HepG2 (cell line): ENCODE data around the gene UNC13D. TPM values are rescaled to one million over a fixed set of nuclear protein-coding genes. Genes with fewer than 3 reads are reported as not detected.

Source experiments
- CBFB ChIP-seq: sonication (generic); formaldehyde crosslinking; IDR thresholded peaks from 2 replicates; pipeline ENCODE4 v1.4.0; 2020; ENCODE audit warnings: missing genetic modification reagents
- CC2D1A ChIP-seq: sonication (generic); formaldehyde crosslinking; IDR thresholded peaks from 2 replicates; pipeline ENCODE4 v1.8.1; 2023; ENCODE audit warnings: mild to moderate bottlenecking, missing genetic modification reagents
- CERS6 ChIP-seq: sonication (generic); formaldehyde crosslinking; IDR thresholded peaks from 2 replicates; pipeline ENCODE4 v1.5.0; 2020; ENCODE audit warnings: missing genetic modification reagents
- FOXP4 ChIP-seq: sonication (generic); formaldehyde crosslinking; IDR thresholded peaks from 2 replicates; pipeline ENCODE4 v1.4.0; 2020; ENCODE audit warnings: missing genetic modification reagents
- HHEX ChIP-seq: IDR thresholded peaks from 2 replicates; pipeline ENCODE4 v1.6.1; 2016; ENCODE audit warnings: control low read depth
- JUND ChIP-seq: sonication (generic); formaldehyde crosslinking; IDR thresholded peaks from 2 replicates; pipeline ENCODE4 v1.8.0; 2022; ENCODE audit warnings: mild to moderate bottlenecking, missing genetic modification reagents
- LCORL ChIP-seq, 2 experiments: fragments of 450-650 bp in 1 of 2; sonication (generic) in 1 of 2; formaldehyde crosslinking in 1 of 2; IDR thresholded peaks; 2 replicates each; pipeline versions ENCODE4 v1.5.0 to v1.6.1; 2017 to 2020; ENCODE audit warnings: antibody characterized with exemption in 1 of 2, missing genetic modification reagents in 1 of 2
- PRDM4 ChIP-seq: sonication (generic); formaldehyde crosslinking; IDR thresholded peaks from 2 replicates; pipeline ENCODE4 v1.9.0; 2021; ENCODE audit warnings: missing genetic modification reagents, borderline replicate concordance
- RCOR2 ChIP-seq: IDR thresholded peaks from 2 replicates; pipeline ENCODE4 v1.6.1; 2016; ENCODE audit warnings: missing biosample characterization, missing genetic modification reagents
- SMAD1 ChIP-seq: sonication (generic); formaldehyde crosslinking; IDR thresholded peaks from 2 replicates; pipeline ENCODE4 v1.4.0; 2020; ENCODE audit warnings: missing genetic modification reagents, low read depth, mild to moderate bottlenecking, borderline replicate concordance
- TCF7L2 ChIP-seq: IDR thresholded peaks from 2 replicates; pipeline ENCODE4 v1.6.1; 2011; ENCODE audit warnings: mild to moderate bottlenecking, low read depth, low read length, moderate library complexity
- WIZ ChIP-seq: sonication (generic); formaldehyde crosslinking; IDR thresholded peaks from 2 replicates; pipeline ENCODE4 v1.5.1; 2020; ENCODE audit warnings: mild to moderate bottlenecking, missing genetic modification reagents
- ZFY ChIP-seq: sonication (generic); formaldehyde crosslinking; IDR thresholded peaks from 2 replicates; pipeline ENCODE4 v1.4.0; 2020; ENCODE audit warnings: missing genetic modification reagents
- ZNF18 ChIP-seq: sonication (generic); formaldehyde crosslinking; IDR thresholded peaks from 2 replicates; pipeline ENCODE4 v1.8.0; 2022; ENCODE audit warnings: mild to moderate bottlenecking, missing genetic modification reagents; ENCODE audit not compliant: insufficient replicate concordance
- ZNF24 ChIP-seq: fragments of 450-650 bp; IDR thresholded peaks from 2 replicates; pipeline ENCODE4 v1.6.1; 2017; ENCODE audit warnings: antibody characterized with exemption, mild to moderate bottlenecking
- ZNF335 ChIP-seq: sonication (generic); formaldehyde crosslinking; IDR thresholded peaks from 2 replicates; pipeline ENCODE4 v1.4.0; 2020; ENCODE audit warnings: missing genetic modification reagents
- ZNF558 ChIP-seq: sonication (generic); formaldehyde crosslinking; IDR thresholded peaks from 2 replicates; pipeline ENCODE4 v1.9.0; 2022; ENCODE audit warnings: mild to moderate bottlenecking, missing genetic modification reagents, borderline replicate concordance
- ZNF589 ChIP-seq: sonication (generic); formaldehyde crosslinking; conservative IDR thresholded peaks from 2 replicates; pipeline ENCODE4 v1.8.0; 2022; ENCODE audit warnings: mild to moderate bottlenecking, moderate library complexity, missing genetic modification reagents
- ZNF724P ChIP-seq: sonication (generic); formaldehyde crosslinking; IDR thresholded peaks from 2 replicates; pipeline ENCODE4 v1.8.0; 2022; ENCODE audit warnings: missing genetic modification reagents, borderline replicate concordance
- polyA plus RNA-seq, 8 experiments: library from polyadenylated mRNA; depleted of rRNA in 3 of 8; stranded (reverse) in 7 of 8; unstranded in 1 of 8; fragments of >200 nt; fragmentation: Illumina TruSeq in 4 of 8; extraction: Trizol in 4 of 8; gene quantifications; 2 replicates each; pipeline versions ENCODE4 v1.2.1 to v1.2.3, GENCODE V29; 2011 to 2016; ENCODE audit warnings: low read depth in 4 of 8, missing spikeins in 1 of 8, mixed read lengths in 1 of 8; ENCODE audit not compliant: insufficient read depth in 1 of 8
- total RNA-seq, 5 experiments: library from RNA; depleted of rRNA; stranded (reverse); fragments of >200 nt; fragmentation: Illumina TruSeq; extraction: Trizol; gene quantifications; 2 replicates each; pipeline ENCODE4 v1.2.3, GENCODE V29; 2016; ENCODE audit warnings: low read depth in 1 of 5
- TF ChIP-seq, protein P1 (sequence below): sonication (generic); formaldehyde crosslinking; IDR thresholded peaks from 2 replicates; pipeline ENCODE4 v1.5.0; 2020; ENCODE audit warnings: missing genetic modification reagents

Gene UNC13D
- total and polyA plus RNA-seq, 2 of the 13 experiments (the other 11 are each of a cell fraction or from before 2014, with no cell fraction given) = 29.7 to 42.7 TPM

DNA sequence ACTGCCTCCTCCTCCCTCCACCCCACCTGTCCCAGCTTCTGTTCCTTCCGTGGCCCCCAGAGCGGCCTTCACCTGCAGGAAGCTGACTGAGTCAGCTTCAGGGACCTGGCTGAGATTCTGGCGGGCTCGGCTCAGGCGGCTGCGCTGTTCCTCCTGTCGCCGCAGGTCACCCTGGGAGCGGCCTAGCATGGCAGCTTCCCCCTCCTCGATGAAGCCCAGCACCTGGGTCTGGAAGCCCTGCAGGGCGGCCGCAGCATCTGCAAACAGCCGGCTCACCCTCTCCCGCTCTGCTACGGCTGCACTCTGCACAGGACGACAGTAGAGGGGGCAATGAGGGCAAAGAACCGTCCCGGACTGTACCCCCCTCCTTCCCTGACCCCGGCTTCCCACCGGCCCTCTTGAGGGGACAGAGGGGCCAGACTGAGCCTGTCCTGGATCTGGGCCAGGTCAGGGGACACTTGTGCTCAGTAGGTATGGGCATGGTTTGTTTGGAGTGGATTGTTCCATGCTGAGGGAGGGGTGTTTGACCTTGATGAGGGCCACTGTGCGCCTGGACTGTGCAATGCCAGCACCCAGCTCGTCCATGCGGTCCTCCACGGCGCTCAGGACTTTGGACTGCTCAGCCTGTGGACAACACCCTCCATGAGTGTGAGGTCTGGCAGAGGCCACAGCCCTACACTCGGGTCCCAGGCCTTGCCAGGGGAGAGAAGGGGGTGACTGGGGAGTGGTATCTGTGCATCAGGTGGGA, 32.2 kb upstream of the UNC13D start (continued):
- TF ChIP-seq PRDM4 (CRISPR knock-in tag) (no peak), ZNF724P (CRISPR knock-in tag) (peak; percentile 80; the same call in 1 of the 2 replicates), ZNF18 (peak; percentile 97), ZNF558 (CRISPR knock-in tag) (peak; percentile 86), ZNF589 (CRISPR knock-in tag) (no peak; the same call in 1 of the 2 replicates), CERS6 (CRISPR knock-in tag) (no peak), SMAD1 (CRISPR knock-in tag) (peak; percentile 76; the same call in 1 of the 2 replicates), ZFY (CRISPR knock-in tag) (peak; percentile 91), ZNF24 (no peak; the same call in 1 of the 2 replicates), WIZ (no peak; the same call in 1 of the 2 replicates), LCORL (IDR thresholded peaks at IDR 0.05) (no peak), LCORL (CRISPR knock-in tag; IDR thresholded peaks at IDR 0.05) (peak; percentile 100), CC2D1A (CRISPR knock-in tag) (no peak), ZNF335 (CRISPR knock-in tag) (peak; percentile 89; the same call in 1 of the 2 replicates), FOXP4 (CRISPR knock-in tag) (peak; percentile 89), HHEX (CRISPR knock-in tag) (peak; percentile 7; the same call in 1 of the 2 replicates), TCF7L2 (no peak), RCOR2 (CRISPR knock-in tag) (no peak; the same call in 1 of the 2 replicates), CBFB (CRISPR knock-in tag) (peak; percentile 69; the same call in 1 of the 2 replicates), JUND (CRISPR knock-in tag) (peak; percentile 88)
- TF ChIP-seq, protein P1, sequence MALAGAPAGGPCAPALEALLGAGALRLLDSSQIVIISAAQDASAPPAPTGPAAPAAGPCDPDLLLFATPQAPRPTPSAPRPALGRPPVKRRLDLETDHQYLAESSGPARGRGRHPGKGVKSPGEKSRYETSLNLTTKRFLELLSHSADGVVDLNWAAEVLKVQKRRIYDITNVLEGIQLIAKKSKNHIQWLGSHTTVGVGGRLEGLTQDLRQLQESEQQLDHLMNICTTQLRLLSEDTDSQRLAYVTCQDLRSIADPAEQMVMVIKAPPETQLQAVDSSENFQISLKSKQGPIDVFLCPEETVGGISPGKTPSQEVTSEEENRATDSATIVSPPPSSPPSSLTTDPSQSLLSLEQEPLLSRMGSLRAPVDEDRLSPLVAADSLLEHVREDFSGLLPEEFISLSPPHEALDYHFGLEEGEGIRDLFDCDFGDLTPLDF (CRISPR knock-in tag) = peak; percentile 57
